ENCODE data around the gene CEP85L. TPM values are rescaled to one million over a fixed set of nuclear protein-coding genes. Genes with fewer than 3 reads are reported as not detected.

The CEP85L gene
- total RNA-seq, 1 donor from 2014 or later = 19.3 TPM

GRCh38 chr6:118419448-118420394 is 231.7 kb downstream of the CEP85L start:
- no peaks in the 10 kb centered on the region for H3K4me1 ChIP-seq (ENCODE audit: insufficient read depth, low read length)
- no peaks in the 10 kb centered on the region for H3K27me3 ChIP-seq (ENCODE audit: insufficient read depth, low read length)
- H2AFZ ChIP-seq (ENCODE audit: low read depth, low read length) = no peak overlapping the region
- TF ChIP-seq, protein P1, sequence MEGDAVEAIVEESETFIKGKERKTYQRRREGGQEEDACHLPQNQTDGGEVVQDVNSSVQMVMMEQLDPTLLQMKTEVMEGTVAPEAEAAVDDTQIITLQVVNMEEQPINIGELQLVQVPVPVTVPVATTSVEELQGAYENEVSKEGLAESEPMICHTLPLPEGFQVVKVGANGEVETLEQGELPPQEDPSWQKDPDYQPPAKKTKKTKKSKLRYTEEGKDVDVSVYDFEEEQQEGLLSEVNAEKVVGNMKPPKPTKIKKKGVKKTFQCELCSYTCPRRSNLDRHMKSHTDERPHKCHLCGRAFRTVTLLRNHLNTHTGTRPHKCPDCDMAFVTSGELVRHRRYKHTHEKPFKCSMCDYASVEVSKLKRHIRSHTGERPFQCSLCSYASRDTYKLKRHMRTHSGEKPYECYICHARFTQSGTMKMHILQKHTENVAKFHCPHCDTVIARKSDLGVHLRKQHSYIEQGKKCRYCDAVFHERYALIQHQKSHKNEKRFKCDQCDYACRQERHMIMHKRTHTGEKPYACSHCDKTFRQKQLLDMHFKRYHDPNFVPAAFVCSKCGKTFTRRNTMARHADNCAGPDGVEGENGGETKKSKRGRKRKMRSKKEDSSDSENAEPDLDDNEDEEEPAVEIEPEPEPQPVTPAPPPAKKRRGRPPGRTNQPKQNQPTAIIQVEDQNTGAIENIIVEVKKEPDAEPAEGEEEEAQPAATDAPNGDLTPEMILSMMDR (IDR thresholded peaks at IDR 0.05; ENCODE audit: insufficient read depth, low read depth, low read length) = no peak
- TF ChIP-seq EZH2 (IDR thresholded peaks at IDR 0.05; ENCODE audit: insufficient read depth, low read length) = no peak
- no peak overlapping the region for H3K4me2 ChIP-seq (ENCODE audit: low read length)
- no peaks in the 10 kb centered on the region for H3K4me1 Mint-ChIP-seq (ENCODE audit: low read depth, unreplicated experiment)
- H4K20me1 ChIP-seq (ENCODE audit: insufficient read depth, low read length) = no peaks in the 10 kb centered on the region
- FAIRE-seq (no peak), DNase-seq (ENCODE audit: low read depth) (peak; percentile 50)
- no peaks in the 10 kb centered on the region for H3K9me3 ChIP-seq (ENCODE audit: insufficient read depth, low read depth, low read length)
- H3K4me3 ChIP-seq (ENCODE audit: insufficient read depth, low read depth, low read length) = no peak overlapping the region
- no peak overlapping the region for H3K27ac Mint-ChIP-seq (ENCODE audit: unreplicated experiment)
- no peaks in the 10 kb centered on the region for H3K36me3 ChIP-seq (ENCODE audit: insufficient read depth, low read length)
- H3K27ac ChIP-seq (ENCODE audit: low read depth, low read length) = no peak overlapping the region
- H3K9me3 Mint-ChIP-seq (ENCODE audit: unreplicated experiment) = peaks cover 5% of the 10 kb centered on the region
- peaks cover 4% of the 10 kb centered on the region for H3K36me3 Mint-ChIP-seq (ENCODE audit: low read depth, unreplicated experiment)
- H3K27me3 Mint-ChIP-seq (ENCODE audit: low read depth, unreplicated experiment) = no peaks in the 10 kb centered on the region
- no peak overlapping the region for H3K4me3 Mint-ChIP-seq (ENCODE audit: unreplicated experiment)
- H3K79me2 ChIP-seq (ENCODE audit: insufficient read depth, low read length) = no peaks in the 10 kb centered on the region
- no peak overlapping the region for H3K9ac ChIP-seq (ENCODE audit: low read length)

Other genes with a start within 250 kb of the CEP85L start
- 0.43 TPM in 1 of 2 replicates, not detected in the other for gene PLN, start 103.3 kb downstream of the CEP85L start, total RNA-seq
- 35.7 and 36.4 TPM in 2 replicates for gene ASF1A, start 242.6 kb upstream of the CEP85L start, total RNA-seq